WTC11 (cell line): ENCODE data around the gene HTR3B. TPM values are rescaled to one million over a fixed set of nuclear protein-coding genes. Genes with fewer than 3 reads are reported as not detected.

Experiments used
- ATAC-seq: fragments of 200-7000 bp; cut with Tn5 transposase; 2 replicates; pipeline ENCODE4 v1.10.0; 2021; ENCODE audit warnings: mild to moderate bottlenecking, moderate library complexity
- CTCF ChIA-PET: fragments of 300-600 bp; sonication (Branson Sonifier 250); formaldehyde crosslinking; loops from one replicate; lab custom pipeline; 2021; ENCODE audit warnings: antibody characterized with exemption; lab: Charles Lee
- POLR2A ChIA-PET: fragments of 350-600 bp; sonication (Branson Sonifier 250); formaldehyde crosslinking; loops from one replicate; lab custom pipeline; 2021; ENCODE audit warnings: antibody characterized with exemption; lab: Charles Lee
- DNase-seq: peaks from one replicate; pipeline ENCODE4 v3.0.0; 2021; ENCODE audit warnings: low spot score
- H3K27ac Mint-ChIP-seq: 2 replicates; pipeline ENCODE4 v1.8.0; 2021; ENCODE audit warnings: mixed read lengths
- H3K27me3 Mint-ChIP-seq: 2 replicates; pipeline ENCODE4 v1.8.0; 2021; ENCODE audit warnings: low read depth, mild to moderate bottlenecking, moderate library complexity, mixed read lengths
- H3K36me3 Mint-ChIP-seq: 2 replicates; pipeline ENCODE4 v1.8.0; 2021; ENCODE audit warnings: mixed read lengths
- H3K4me1 Mint-ChIP-seq: 2 replicates; pipeline ENCODE4 v1.8.0; 2022; ENCODE audit warnings: mixed read lengths
- H3K4me3 Mint-ChIP-seq: 2 replicates; pipeline ENCODE4 v1.8.0; 2021; ENCODE audit warnings: mild to moderate bottlenecking, moderate library complexity, mixed read lengths
- H3K9me3 Mint-ChIP-seq: 2 replicates; pipeline ENCODE4 v1.8.0; 2021; ENCODE audit warnings: mixed read lengths
- ELF4 ChIP-seq: sonication (generic); formaldehyde crosslinking; IDR thresholded peaks from 2 replicates; pipeline ENCODE4 v1.8.1; 2022; ENCODE audit warnings: low read depth, mild to moderate bottlenecking, moderate library complexity, missing genetic modification reagents
- ESRRA ChIP-seq: sonication (generic); formaldehyde crosslinking; IDR thresholded peaks from 2 replicates; pipeline ENCODE4 v1.8.1; 2022; ENCODE audit warnings: mild to moderate bottlenecking, missing genetic modification reagents, borderline replicate concordance
- ETV6 ChIP-seq: sonication (generic); formaldehyde crosslinking; IDR thresholded peaks from 2 replicates; pipeline ENCODE4 v1.8.1; 2022; ENCODE audit warnings: mild to moderate bottlenecking, missing genetic modification reagents
- TEAD4 ChIP-seq: sonication (generic); formaldehyde crosslinking; IDR thresholded peaks from 2 replicates; pipeline ENCODE4 v1.8.0; 2022; ENCODE audit warnings: mild to moderate bottlenecking, missing genetic modification reagents
- ZNF121 ChIP-seq: sonication (generic); formaldehyde crosslinking; IDR thresholded peaks from 2 replicates; pipeline ENCODE4 v1.8.0; 2023; ENCODE audit warnings: missing genetic modification reagents
- ZNF423 ChIP-seq: fragments of 250-450 bp; sonication (Bioruptor Pico); IDR thresholded peaks from 2 replicates; pipeline ENCODE4 v2.1.2; 2022; ENCODE audit warnings: mild to moderate bottlenecking, moderate library complexity
- total RNA-seq: library from RNA; stranded (reverse); gene quantifications from 3 replicates; pipeline ENCODE4 v1.2.3, GENCODE V29; 2021
- TF ChIP-seq, protein P1 (sequence below): sonication (generic); formaldehyde crosslinking; IDR thresholded peaks from 2 replicates; pipeline ENCODE4 v1.8.0; 2022; ENCODE audit warnings: mild to moderate bottlenecking, missing genetic modification reagents
- TF ChIP-seq, protein P2 (sequence below): sonication (generic); formaldehyde crosslinking; IDR thresholded peaks from 2 replicates; pipeline ENCODE4 v1.8.0; 2022; ENCODE audit warnings: mild to moderate bottlenecking, missing genetic modification reagents
- TF ChIP-seq, protein P3 (sequence below): sonication (generic); formaldehyde crosslinking; IDR thresholded peaks from 2 replicates; pipeline ENCODE4 v1.8.1; 2023; ENCODE audit warnings: mild to moderate bottlenecking, missing genetic modification reagents, moderate library complexity
- TF ChIP-seq, protein P4 (sequence below): fragments of 250-450 bp; sonication (Bioruptor Pico); IDR thresholded peaks from 2 replicates; pipeline ENCODE4 v1.9.0; 2021; ENCODE audit warnings: moderate library complexity, mild to moderate bottlenecking, inconsistent platforms, borderline replicate concordance
- TF ChIP-seq, protein P5 (sequence below): sonication (generic); formaldehyde crosslinking; IDR thresholded peaks from 2 replicates; pipeline ENCODE4 v1.8.1; 2023; ENCODE audit warnings: mild to moderate bottlenecking, moderate library complexity, missing genetic modification reagents
- TF ChIP-seq, protein P6 (sequence below): sonication (generic); formaldehyde crosslinking; IDR thresholded peaks from 2 replicates; pipeline ENCODE4 v1.8.0; 2023; ENCODE audit warnings: mild to moderate bottlenecking, missing genetic modification reagents
- TF ChIP-seq, protein P7 (sequence below): sonication (generic); formaldehyde crosslinking; conservative IDR thresholded peaks from 2 replicates; pipeline ENCODE4 v1.8.1; 2022; ENCODE audit warnings: mild to moderate bottlenecking, missing genetic modification reagents
- TF ChIP-seq, protein P8 (sequence below): sonication (generic); formaldehyde crosslinking; conservative IDR thresholded peaks from 2 replicates; pipeline ENCODE4 v1.8.1; 2023; ENCODE audit warnings: mild to moderate bottlenecking, low read depth, missing genetic modification reagents, moderate library complexity

The HTR3B gene
- total RNA-seq, 1 experiment from 2014 or later = not detected

DNA sequence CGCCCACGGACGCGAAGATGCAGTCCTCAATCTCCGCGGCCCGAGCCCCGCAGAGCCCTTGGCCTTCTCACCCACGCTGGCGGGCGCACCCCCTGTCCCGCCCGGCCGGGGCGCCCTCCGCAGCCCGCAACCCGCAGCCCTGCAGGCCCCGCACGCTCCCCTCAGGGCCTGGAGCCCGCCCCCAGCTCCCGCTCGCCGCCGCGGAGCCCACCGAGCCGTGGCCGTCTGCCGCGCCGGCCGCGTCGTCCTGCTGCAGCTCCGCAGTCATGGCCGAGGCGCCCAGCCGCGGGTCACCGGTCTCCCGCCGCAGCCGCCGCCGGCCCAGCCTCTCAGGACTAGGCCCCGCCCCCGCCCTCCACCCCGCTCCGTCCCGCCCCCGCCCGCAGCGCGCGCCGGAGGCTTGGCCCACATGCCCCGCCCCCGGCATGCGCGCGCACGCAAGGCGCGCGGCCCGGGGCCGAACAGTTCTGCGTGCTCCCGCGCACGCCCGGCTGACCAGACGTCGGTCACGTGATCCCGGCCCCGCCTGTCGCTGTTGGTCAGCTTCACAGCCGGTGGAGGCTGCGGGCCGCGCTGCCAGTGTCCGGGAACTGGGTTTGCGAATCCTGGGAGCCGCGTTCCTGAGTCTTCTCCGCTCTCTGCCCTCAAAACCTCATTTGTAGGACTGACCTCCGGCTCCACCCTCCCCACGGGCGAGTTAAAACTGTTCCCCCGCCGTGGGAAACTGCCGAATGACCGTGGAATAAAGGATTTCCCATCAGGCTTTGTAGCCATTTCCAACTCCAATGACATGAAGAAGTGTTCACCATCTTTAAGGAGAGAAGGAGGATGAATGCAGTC is 29.1 kb upstream of the HTR3B start, which contains the start of gene USP28 (continued):
- peak; percentile 27; the same call in 1 of the 2 replicates for TF ChIP-seq ESRRA (CRISPR knock-in tag)
- TF ChIP-seq, protein P1, sequence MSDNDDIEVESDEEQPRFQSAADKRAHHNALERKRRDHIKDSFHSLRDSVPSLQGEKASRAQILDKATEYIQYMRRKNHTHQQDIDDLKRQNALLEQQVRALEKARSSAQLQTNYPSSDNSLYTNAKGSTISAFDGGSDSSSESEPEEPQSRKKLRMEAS (CRISPR knock-in tag) = peak; percentile 84; the same call in 1 of the 2 replicates
- TF ChIP-seq, protein P2, sequence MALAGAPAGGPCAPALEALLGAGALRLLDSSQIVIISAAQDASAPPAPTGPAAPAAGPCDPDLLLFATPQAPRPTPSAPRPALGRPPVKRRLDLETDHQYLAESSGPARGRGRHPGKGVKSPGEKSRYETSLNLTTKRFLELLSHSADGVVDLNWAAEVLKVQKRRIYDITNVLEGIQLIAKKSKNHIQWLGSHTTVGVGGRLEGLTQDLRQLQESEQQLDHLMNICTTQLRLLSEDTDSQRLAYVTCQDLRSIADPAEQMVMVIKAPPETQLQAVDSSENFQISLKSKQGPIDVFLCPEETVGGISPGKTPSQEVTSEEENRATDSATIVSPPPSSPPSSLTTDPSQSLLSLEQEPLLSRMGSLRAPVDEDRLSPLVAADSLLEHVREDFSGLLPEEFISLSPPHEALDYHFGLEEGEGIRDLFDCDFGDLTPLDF (CRISPR knock-in tag) = no peak
- TF ChIP-seq ELF4 (CRISPR knock-in tag) = no peak
- TF ChIP-seq, protein P3, sequence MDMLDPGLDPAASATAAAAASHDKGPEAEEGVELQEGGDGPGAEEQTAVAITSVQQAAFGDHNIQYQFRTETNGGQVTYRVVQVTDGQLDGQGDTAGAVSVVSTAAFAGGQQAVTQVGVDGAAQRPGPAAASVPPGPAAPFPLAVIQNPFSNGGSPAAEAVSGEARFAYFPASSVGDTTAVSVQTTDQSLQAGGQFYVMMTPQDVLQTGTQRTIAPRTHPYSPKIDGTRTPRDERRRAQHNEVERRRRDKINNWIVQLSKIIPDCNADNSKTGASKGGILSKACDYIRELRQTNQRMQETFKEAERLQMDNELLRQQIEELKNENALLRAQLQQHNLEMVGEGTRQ (CRISPR knock-in tag) = peak; percentile 97
- TF ChIP-seq, protein P4, sequence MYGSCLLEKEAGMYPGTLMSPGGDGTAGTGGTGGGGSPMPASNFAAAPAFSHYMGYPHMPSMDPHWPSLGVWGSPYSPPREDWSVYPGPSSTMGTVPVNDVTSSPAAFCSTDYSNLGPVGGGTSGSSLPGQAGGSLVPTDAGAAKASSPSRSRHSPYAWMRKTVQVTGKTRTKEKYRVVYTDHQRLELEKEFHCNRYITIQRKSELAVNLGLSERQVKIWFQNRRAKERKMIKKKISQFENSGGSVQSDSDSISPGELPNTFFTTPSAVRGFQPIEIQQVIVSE = no peak
- peak; percentile 51 for TF ChIP-seq ETV6
- TF ChIP-seq, protein P5, sequence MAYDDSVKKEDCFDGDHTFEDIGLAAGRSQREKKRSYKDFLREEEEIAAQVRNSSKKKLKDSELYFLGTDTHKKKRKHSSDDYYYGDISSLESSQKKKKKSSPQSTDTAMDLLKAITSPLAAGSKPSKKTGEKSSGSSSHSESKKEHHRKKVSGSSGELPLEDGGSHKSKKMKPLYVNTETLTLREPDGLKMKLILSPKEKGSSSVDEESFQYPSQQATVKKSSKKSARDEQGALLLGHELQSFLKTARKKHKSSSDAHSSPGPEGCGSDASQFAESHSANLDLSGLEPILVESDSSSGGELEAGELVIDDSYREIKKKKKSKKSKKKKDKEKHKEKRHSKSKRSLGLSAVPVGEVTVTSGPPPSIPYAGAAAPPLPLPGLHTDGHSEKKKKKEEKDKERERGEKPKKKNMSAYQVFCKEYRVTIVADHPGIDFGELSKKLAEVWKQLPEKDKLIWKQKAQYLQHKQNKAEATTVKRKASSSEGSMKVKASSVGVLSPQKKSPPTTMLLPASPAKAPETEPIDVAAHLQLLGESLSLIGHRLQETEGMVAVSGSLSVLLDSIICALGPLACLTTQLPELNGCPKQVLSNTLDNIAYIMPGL (CRISPR knock-in tag) = peak; percentile 15; the same call in 1 of the 2 replicates

DNA sequence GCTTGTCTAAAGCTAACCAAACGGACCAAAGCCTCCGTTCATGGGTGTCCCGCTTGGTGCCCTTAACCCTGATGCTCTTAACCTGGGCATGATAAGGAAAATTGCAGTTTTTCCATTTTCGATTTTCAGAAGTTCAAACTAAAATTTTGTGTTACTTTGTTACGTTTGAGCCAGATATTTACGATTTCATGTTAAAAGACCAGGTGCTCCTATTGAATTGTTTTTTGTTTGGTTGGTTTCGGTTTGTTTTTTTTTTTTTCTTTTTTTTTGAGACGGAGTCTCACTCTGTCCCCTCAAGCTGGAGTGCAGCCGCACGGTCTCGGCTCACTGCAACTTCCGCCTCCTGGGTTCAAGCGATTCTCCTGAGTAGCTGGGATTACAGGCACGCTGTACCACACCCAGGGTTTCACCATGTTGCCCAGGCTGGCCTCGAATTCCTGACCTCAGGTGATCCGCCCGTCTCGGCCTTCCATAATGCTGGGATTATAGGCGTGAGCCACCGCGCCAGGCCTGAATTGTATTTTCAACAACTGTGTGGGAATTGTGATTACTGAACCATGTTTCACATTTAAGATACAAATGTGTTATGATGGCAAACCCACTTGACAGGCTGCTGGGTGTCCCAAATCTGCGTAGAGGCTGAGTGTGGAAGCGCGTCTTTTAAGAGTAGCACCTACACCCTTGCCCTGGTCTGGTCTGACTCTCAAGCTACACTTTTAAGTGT is 28.4 kb upstream of the HTR3B start:
- H3K4me1 Mint-ChIP-seq = peaks cover 44% of the 10 kb centered on the region
- peaks cover 15% of the 10 kb centered on the region for H3K9me3 Mint-ChIP-seq
- TF ChIP-seq, protein P4 = no peak
- TF ChIP-seq, protein P6, sequence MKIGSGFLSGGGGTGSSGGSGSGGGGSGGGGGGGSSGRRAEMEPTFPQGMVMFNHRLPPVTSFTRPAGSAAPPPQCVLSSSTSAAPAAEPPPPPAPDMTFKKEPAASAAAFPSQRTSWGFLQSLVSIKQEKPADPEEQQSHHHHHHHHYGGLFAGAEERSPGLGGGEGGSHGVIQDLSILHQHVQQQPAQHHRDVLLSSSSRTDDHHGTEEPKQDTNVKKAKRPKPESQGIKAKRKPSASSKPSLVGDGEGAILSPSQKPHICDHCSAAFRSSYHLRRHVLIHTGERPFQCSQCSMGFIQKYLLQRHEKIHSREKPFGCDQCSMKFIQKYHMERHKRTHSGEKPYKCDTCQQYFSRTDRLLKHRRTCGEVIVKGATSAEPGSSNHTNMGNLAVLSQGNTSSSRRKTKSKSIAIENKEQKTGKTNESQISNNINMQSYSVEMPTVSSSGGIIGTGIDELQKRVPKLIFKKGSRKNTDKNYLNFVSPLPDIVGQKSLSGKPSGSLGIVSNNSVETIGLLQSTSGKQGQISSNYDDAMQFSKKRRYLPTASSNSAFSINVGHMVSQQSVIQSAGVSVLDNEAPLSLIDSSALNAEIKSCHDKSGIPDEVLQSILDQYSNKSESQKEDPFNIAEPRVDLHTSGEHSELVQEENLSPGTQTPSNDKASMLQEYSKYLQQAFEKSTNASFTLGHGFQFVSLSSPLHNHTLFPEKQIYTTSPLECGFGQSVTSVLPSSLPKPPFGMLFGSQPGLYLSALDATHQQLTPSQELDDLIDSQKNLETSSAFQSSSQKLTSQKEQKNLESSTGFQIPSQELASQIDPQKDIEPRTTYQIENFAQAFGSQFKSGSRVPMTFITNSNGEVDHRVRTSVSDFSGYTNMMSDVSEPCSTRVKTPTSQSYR (CRISPR knock-in tag) = no peak
- TF ChIP-seq TEAD4 (no peak), ZNF423 (no peak), ZNF121 (CRISPR knock-in tag) (no peak)
- TF ChIP-seq, protein P7, sequence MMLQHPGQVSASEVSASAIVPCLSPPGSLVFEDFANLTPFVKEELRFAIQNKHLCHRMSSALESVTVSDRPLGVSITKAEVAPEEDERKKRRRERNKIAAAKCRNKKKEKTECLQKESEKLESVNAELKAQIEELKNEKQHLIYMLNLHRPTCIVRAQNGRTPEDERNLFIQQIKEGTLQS (CRISPR knock-in tag) = no peak
- TF ChIP-seq, protein P8, sequence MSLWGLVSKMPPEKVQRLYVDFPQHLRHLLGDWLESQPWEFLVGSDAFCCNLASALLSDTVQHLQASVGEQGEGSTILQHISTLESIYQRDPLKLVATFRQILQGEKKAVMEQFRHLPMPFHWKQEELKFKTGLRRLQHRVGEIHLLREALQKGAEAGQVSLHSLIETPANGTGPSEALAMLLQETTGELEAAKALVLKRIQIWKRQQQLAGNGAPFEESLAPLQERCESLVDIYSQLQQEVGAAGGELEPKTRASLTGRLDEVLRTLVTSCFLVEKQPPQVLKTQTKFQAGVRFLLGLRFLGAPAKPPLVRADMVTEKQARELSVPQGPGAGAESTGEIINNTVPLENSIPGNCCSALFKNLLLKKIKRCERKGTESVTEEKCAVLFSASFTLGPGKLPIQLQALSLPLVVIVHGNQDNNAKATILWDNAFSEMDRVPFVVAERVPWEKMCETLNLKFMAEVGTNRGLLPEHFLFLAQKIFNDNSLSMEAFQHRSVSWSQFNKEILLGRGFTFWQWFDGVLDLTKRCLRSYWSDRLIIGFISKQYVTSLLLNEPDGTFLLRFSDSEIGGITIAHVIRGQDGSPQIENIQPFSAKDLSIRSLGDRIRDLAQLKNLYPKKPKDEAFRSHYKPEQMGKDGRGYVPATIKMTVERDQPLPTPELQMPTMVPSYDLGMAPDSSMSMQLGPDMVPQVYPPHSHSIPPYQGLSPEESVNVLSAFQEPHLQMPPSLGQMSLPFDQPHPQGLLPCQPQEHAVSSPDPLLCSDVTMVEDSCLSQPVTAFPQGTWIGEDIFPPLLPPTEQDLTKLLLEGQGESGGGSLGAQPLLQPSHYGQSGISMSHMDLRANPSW (CRISPR knock-in tag) = no peak
- peak overlapping the region; percentile 100 for H3K27ac Mint-ChIP-seq
- ATAC-seq (no peak; the same call in 1 of the 2 replicates), DNase-seq (no peak)
- POLR2A ChIA-PET = interaction anchor here (0.8 to 2.1 kb wide), 3 partner anchors 8 to 19 kb away, joined by 3 to 12 read pairs (median 8); no protein-coding TSS in a partner anchor
- CTCF ChIA-PET = interaction anchor here (1.0 to 4.7 kb wide), 3 partner anchors 15 to 70 kb away, joined by 3 to 18 read pairs (median 14); no protein-coding TSS in a partner anchor
- H3K27me3 Mint-ChIP-seq = peaks cover 2% of the 10 kb centered on the region; the same call in 1 of the 2 replicates
- peaks cover 30% of the 10 kb centered on the region for H3K36me3 Mint-ChIP-seq
- H3K4me3 Mint-ChIP-seq = peak overlapping the region; percentile 84
